Kidney (tissue), 14 donors: ENCODE results near the gene RUNX1. TPM values are rescaled to one million over a fixed set of nuclear protein-coding genes. Genes with fewer than 3 reads are reported as not detected.

Experiments
- DNase-seq, 5 donors: peaks; one replicate each; pipeline ENCODE4 v3.0.0-alpha.2; 2013 to 2020
- FAIRE-seq: peaks from 2 replicates; lab custom pipeline; 2012; peaks lifted over from hg19 to GRCh38; lab: Jason Lieb, UNC
- H3K27ac ChIP-seq, 2 donors: one replicate each; pipeline ENCODE4 v1.7.0; 2013; ENCODE audit warnings: low read depth in 2 of 2, low read length in 2 of 2, inconsistent platforms in 1 of 2
- H3K27me3 ChIP-seq: one replicate; pipeline ENCODE4 v1.7.1; 2013; ENCODE audit warnings: low read length, inconsistent platforms; ENCODE audit not compliant: control insufficient read depth, insufficient read depth
- H3K36me3 ChIP-seq, 3 donors: one replicate each; pipeline versions ENCODE4 v1.7.0 to v1.7.1; 2013; ENCODE audit warnings: low read length in 3 of 3, control low read depth in 1 of 3, inconsistent platforms in 1 of 3; ENCODE audit not compliant: insufficient read depth in 3 of 3, control insufficient read depth in 2 of 3
- H3K4me1 ChIP-seq, 3 donors: one replicate each; pipeline versions ENCODE4 v1.7.0 to v1.7.1; 2013; ENCODE audit warnings: low read length in 3 of 3, inconsistent platforms in 1 of 3, low read depth in 1 of 3; ENCODE audit not compliant: control insufficient read depth in 2 of 3, insufficient read depth in 2 of 3
- H3K4me3 ChIP-seq, 3 donors: one replicate each; pipeline versions ENCODE4 v1.7.0 to v1.8.1; 2013; ENCODE audit warnings: low read length in 3 of 3, control low read depth in 1 of 3, inconsistent platforms in 1 of 3
- H3K9ac ChIP-seq, 3 donors: one replicate each; pipeline versions ENCODE4 v1.7.0 to v1.7.1; 2013; ENCODE audit warnings: low read length in 3 of 3, control low read depth in 1 of 3, inconsistent platforms in 1 of 3
- H3K9me3 ChIP-seq, 3 donors: one replicate each; pipeline versions ENCODE4 v1.7.0 to v1.7.1; 2013; ENCODE audit warnings: low read length in 3 of 3, control low read depth in 1 of 3, inconsistent platforms in 1 of 3; ENCODE audit not compliant: control insufficient read depth in 2 of 3, insufficient read depth in 1 of 3
- CTCF ChIP-seq: IDR thresholded peaks from 3 replicates; pipeline ENCODE4 v1.5.1; 2012; ENCODE audit warnings: mild to moderate bottlenecking, moderate library complexity, borderline replicate concordance; ENCODE audit not compliant: insufficient read depth; ENCODE audit errors: extremely low read depth
- intact Hi-C: fragments of 100-400 bp; cut with DNase I; formaldehyde crosslinking; loops from one replicate; pipeline ENCODE4 v1.11.1; 2022
- polyA plus RNA-seq: library from polyadenylated mRNA; stranded (reverse); fragments of 350-450 nt; fragmentation: Illumina TruSeq; extraction: RNeasy Lipid Tissue Mini Kit (QIAGEN cat#74804); gene quantifications from one replicate; pipeline ENCODE4 v1.2.3, GENCODE V29; 2014; ENCODE audit warnings: low read depth, low replicate concordance; ENCODE audit not compliant: insufficient read depth
- total RNA-seq: library from RNA; stranded (reverse); fragmentation: NEBNext Ultra II Directional; extraction: Animal tissue kit (Norgen Biotek cat#: 25700); gene quantifications from one replicate; pipeline ENCODE4 v1.2.1, GENCODE V29; 2021
- donor health status: control.
- donor health status: control.
- donor health status: control.
- donor health status: control.
- donor health status: control.
- donor health status: DM: yes; HTN: yes; CAD: no.
- donor health status: Normal renal cell carcinoma (clear cell type).

The RUNX1 gene
- total and polyA plus RNA-seq, 2 donors from 2014 or later = 1.3 to 58.0 TPM

DNA sequence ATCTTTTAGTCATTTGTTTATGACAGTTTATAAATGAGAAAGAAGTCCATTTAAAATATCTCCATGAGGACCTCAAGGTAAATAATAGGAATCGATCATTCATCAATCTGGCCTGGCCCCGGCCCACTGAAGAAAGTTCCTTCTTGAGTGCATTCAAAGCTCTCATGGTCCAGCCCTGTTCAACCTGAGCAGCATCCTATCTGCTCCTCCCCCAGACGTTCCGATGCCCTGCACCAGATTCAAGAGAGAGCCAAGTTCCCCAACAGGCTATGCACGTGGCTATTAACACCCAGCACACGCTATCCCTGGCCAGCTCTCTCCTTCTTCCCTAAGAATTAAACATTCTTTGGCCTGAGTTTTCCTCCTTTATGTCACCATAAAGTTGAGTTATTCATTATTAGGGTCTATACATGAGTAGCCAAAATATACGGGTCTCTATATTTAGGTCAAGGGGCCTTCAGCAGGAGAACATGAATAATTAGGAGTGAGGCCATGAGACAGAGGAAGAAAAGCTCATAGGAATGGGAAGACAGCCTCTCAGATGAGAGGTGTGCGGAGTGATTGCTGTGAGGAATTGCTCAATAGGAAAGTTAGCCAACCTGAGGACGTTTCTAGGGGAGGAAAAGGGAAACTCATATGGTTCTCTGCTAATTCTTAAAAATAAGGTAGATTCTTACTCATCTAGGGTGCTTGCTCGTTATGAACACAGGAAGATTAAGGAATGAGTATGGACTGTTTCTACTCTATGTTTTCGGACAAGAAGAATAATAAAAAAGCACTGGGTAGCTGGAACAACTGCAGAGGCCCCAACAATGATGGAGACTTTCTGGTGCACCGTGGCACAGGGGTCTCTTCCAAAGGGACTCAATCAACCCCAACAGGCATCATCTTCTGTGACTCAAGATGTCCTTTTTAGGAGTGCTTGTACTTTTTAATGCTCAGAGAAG, 23.6 kb downstream of the RUNX1 start:
- H3K9me3 ChIP-seq = no peaks in the 10 kb centered on the region
- no peaks in the 10 kb centered on the region for H3K27me3 ChIP-seq
- FAIRE-seq (no peak), DNase-seq (no peak)
- H3K27ac ChIP-seq = no peak overlapping the region
- peaks cover 0 to 2% (median 0%) of the 10 kb centered on the region in 3 donors for H3K4me1 ChIP-seq
- H3K36me3 ChIP-seq = no peaks in the 10 kb centered on the region
- intact Hi-C loops = no loop called here
- H3K4me3 ChIP-seq = no peak overlapping the region
- no peak overlapping the region for H3K9ac ChIP-seq
- TF ChIP-seq CTCF = no peak

GRCh38 chr21:35024513-35024912, 24.6 kb downstream of the RUNX1 start:
- no peak for DNase-seq
- FAIRE-seq = no peak
- H3K4me1 ChIP-seq = peaks cover 0 to 3% (median 2%) of the 10 kb centered on the region in 3 donors
- no peak overlapping the region for H3K9ac ChIP-seq
- no peaks in the 10 kb centered on the region for H3K9me3 ChIP-seq
- H3K27ac ChIP-seq = no peak overlapping the region
- TF ChIP-seq CTCF = no peak
- no peaks in the 10 kb centered on the region for H3K27me3 ChIP-seq
- H3K36me3 ChIP-seq = no peaks in the 10 kb centered on the region
- no peak overlapping the region for H3K4me3 ChIP-seq
- intact Hi-C loops = no loop called here

- Histone ChIP-seq H3K4me1 (peaks cover 0 to 5% (median 5%) of the 10 kb centered on the region in 3 donors), H3K27ac (no peak overlapping the region), H3K4me3 (no peak overlapping the region), H3K9ac (no peak overlapping the region), H3K9me3 (no peaks in the 10 kb centered on the region), H3K36me3 (no peaks in the 10 kb centered on the region), H3K27me3 (no peaks in the 10 kb centered on the region)
- intact Hi-C loops = no loop called here
- DNase-seq = no peak
- no peak for FAIRE-seq
- TF ChIP-seq CTCF = no peak
These were observed 25.1 kb downstream of the RUNX1 start for GRCh38 chr21:35024071-35024420.
